GM21526 (cell line): ENCODE results near the gene OR2S2.
"Not testable (repeated sequence)": the region's sequence is repeated elsewhere in the genome, so short reads cannot be mapped to it uniquely, and the experiment has no call there.

ENCODE experiments used
- ATAC-seq: cut with Tn5 transposase; IDR thresholded peaks from one replicate; pipeline ENCODE4 v1.9.1; 2021; ENCODE audit warnings: moderate library complexity; ENCODE audit not compliant: unreplicated experiment, low FRiP score

The OR2S2 gene

DNA sequence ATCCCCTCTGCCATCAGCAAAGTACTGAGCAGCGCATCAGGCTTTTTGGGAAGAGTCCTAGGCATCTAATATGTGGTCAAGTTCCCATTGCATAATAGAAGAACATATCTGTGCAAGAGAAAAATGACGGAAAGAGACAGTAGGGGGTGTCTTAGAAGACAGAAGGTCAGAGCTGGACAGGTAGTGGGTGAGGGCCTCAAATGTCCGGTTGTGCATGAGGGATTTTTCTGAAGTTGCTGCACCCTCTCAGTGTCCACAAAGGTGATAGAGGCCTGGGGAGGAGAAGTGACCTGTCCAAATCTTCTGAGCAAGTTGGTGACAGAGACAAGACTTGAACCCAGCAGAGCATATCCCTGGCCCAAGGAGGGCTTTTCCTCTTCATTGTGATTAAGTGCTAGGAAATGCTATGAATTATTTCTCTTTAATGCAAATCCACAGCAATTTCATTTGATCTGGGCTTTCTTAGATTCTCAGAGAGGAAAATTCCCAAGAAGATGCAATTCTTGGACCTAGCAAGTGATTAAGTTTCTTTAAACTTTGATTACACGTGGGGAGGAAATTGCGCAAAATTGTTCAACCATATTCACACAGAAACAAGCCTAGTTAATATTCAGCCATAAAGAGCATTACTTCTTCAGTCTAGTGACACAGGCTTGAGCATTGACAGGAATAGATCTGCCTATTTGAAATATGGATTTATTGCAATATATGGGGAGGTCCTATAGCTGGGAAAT, at the start of gene OR2S2:
OR2S2 (minus strand) TSS at position 51 of the 734 bp plus-strand sequence. CDS start 56 bp downstream, outside the sequence.
- no peak for ATAC-seq

GRCh38 chr9:36007316-36007708, 49.4 kb upstream of the OR2S2 start:
- peak; percentile 60 for ATAC-seq

DNA sequence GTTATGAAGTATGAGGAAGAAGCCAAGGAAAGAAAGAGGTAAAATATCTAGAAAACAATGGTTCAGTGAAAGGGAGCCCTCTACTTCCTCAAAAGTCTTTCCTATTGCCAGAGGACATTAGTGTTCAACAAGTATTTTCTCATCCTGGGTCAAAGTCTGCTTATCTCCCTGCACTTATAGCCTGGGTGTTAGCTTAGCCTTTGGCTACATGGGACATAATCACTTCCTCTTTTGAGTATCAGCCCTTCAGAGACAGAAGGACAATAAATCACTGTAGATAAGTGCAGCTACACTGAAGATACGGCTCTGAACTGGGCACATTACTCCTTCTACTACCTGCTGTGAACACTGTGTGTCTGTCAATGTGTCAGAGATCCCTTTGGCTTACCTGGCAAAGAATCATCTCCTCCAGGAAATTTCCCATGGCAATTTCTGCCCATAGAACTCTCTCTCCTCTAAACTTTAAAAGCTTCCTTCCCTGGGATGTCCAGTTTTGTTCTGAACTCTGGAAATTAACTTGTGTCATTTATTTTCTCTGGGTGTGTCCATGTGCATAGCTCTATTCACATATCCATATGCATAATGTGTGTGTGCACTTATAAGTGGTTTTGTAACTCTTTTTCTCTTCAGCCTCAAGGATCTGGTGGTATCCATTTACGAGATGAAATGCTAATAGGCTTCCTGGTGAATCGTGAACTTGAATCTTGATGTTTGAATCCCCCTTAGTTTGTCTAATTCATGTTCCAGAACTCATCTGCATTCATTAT, 48.8 kb upstream of the OR2S2 start:
- no peak for ATAC-seq

DNA sequence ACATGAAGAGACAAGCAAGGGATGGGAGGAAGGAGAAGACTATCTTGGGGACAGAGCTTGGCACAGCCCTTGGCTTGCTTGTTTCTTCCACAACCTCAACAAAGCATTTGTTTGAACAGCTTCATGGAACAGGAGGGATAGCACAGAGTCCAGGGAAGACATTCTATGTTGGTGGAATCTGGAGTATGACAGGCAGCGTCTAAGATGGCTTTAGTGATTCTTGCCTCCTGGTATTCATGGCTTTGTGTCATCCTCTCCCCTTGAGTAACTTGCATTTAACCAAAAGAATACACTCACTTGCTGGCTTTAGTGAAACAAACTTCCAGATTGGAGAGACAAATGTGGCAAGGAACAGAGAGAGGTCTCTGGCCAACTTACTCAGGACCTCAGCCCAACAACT, 47.9 kb upstream of the OR2S2 start:
- no peak for ATAC-seq

GRCh38 chr9:35998333-35998732, 40.4 kb upstream of the OR2S2 start:
- ATAC-seq = no peak

DNA sequence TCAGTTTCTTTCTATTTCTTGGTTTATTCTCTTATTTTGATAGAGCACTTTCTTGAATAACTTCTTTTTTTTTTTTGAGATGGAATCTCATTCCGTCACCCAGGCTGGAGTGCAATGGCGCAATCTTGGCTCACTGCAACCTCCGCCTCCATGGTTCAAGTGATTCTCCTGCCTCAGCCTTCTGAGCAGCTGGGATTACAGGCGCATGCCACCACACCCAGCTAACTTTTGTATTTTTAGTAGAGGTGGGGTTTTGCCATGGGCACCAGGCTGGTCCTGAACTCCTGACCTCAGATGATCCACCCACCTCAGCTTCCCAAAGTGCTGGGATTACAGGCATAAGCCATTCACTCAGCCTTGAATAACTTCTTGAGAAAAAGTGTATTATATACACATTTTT, 39.1 kb upstream of the OR2S2 start:
- not testable (repeated sequence) for ATAC-seq

GRCh38 chr9:35996358-35996970, 38.5 kb upstream of the OR2S2 start:
- no peak for ATAC-seq

DNA sequence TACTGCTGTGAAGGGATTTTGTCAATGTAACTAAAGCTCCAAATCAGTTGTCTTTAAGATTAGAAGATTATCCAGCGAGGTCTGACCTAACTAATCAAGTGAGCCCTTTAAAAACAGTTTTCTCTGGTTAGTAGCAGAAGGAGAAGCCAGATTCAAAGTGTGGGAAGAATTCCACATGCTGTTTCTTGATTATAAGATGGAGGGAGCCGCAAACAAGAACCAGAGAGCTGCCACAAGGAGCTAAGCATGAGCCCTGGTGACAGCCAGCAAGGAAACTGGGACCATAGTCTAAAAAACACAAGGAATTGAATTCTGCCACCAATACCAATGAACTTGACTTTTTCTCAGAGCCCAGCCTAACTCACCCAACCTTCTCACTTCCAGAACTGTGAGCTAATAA, 37.0 kb upstream of the OR2S2 start:
- ATAC-seq = no peak

GRCh38 chr9:35993976-35994720, 36.2 kb upstream of the OR2S2 start:
- no peak for ATAC-seq

DNA sequence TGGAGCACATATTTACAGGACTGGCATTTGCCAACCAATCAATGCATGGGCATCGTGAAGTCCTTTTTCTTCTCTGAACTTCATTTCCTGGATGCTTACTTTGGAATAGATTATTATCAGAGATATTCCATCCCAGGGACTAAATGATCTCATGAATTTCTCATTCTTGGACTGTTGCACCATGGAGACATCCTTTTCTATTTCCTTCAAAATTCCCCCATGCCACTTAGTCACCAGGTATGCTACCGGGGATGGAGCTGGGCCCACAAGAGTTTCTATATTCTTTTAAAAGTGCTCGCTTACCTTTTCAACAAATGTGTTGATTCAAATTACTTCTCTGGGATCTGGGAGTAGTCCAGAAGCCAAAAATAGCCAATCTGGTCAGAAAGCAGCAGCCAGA, 35.2 kb upstream of the OR2S2 start:
- ATAC-seq = not testable (repeated sequence)

DNA sequence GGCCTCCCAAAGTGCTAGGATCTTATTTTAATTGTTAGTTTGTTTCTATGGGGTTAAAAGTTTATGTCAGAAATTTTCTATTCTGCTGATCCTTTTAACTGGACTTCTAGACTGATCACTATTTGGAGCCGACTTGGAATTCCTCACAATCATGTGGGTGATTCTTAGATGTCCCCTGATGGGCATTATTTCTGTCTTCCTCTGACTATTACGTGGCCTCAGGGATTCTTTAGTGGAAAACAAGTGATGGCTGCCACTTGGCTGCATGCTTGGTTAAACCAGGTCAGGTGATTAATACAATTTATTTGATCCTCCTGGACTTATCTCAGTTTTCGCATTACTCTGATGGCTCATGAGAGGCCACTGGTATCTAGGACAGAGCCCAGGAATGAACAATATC, 32.2 kb upstream of the OR2S2 start:
- no peak for ATAC-seq

DNA sequence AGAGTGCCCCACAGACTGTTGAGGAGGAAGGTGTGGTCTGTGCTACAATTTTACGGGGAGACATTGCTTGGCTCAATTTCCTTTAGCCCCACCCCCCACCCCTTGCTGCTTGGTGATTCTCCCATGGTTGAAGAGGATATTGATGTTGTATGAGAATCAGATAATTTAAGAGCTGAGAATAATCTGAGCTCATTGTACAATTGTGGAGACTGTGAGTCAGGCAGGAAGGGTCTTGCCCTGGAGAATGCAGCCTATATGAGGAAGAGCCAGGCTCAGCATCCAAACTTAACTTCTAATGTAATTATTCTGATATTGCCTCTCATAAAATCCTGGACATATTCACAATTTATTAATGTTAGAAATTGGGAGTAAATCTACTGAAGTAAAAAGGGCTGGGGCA, 26.1 kb upstream of the OR2S2 start:
- no peak for ATAC-seq

- no peak for ATAC-seq
These were observed 23.7 kb upstream of the OR2S2 start for GRCh38 chr9:35981699-35982098.

GRCh38 chr9:35980289-35981011, 22.5 kb upstream of the OR2S2 start:
- ATAC-seq = no peak

DNA sequence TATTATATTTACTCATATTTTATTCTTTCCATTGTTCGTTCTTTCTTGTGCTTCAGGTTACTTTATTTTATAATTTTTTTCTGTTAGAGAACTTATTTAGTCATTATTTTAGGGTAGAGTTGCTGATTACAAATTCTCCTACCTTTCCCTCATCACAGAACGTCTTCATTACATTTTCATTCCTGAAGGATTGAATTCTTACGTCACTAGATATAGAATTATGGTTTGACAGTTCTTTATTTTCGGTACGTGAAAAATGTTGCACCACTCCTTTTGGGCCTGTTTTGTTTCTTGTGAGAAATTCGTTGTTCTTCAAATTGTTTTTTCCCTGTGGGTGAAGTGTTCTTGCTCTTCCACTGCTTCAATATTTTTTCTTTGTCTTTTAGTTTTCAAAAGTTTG, 20.8 kb upstream of the OR2S2 start:
- ATAC-seq = no peak

- ATAC-seq = no peak
These were observed 18.8 kb upstream of the OR2S2 start for GRCh38 chr9:35976726-35977125.

GRCh38 chr9:35974800-35975199, 16.8 kb upstream of the OR2S2 start:
- ATAC-seq = no peak

DNA sequence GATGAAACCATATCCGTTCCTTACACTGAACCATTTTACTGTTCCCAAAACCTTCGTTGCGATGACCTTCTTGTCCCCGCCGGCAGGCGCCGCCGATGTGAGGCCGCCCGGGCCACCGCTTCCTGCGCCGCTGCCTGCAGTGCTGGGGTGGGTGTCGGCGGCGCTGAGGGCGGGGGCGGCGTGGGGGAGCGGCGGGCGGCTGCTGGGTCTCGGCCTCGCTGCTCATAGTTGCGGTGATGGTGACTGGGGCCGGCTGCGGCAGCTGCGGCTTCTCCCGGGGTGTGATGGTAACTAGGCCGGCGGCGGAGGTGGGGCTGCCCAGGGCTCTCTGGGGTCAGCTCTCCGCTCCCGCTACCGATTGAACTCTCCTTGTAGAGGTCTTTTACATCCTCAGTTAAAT, 14.1 kb upstream of the OR2S2 start:
- no peak for ATAC-seq

DNA sequence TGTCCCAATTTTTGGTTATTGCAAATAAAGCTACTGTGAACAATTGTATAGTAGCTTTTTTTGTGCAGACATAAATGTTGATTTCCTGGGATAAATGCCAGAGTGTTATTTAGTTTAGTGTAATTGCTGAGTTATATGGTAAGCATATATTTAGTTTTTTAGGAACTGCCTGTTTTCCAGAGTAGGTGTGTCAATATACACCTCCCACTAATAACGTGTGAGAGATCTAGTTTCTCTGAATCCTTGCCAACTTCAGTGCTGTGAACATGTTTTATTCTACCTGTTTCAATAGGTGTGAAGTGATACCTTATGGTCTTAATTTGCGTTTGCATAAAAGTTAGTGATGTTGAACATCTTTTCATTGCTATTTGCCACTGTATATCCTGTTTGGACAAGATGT, 9.1 kb upstream of the OR2S2 start:
- ATAC-seq = no peak

GRCh38 chr9:35966433-35966832, 8.5 kb upstream of the OR2S2 start:
- no peak for ATAC-seq
